HG03025 (cell line): Measurements from ENCODE around the gene MCTS1.
"Not testable (repeated sequence)": the region's sequence is repeated elsewhere in the genome, so short reads cannot be mapped to it uniquely, and the experiment has no call there.

Experiments used
- ATAC-seq: cut with Tn5 transposase; IDR thresholded peaks from one replicate; pipeline ENCODE4 v1.9.1; 2021; ENCODE audit warnings: mild to moderate bottlenecking, moderate library complexity; ENCODE audit not compliant: unreplicated experiment, low FRiP score

MCTS1 gene, protein sequence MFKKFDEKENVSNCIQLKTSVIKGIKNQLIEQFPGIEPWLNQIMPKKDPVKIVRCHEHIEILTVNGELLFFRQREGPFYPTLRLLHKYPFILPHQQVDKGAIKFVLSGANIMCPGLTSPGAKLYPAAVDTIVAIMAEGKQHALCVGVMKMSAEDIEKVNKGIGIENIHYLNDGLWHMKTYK

GRCh38 chrX:120603707-120604360 is at the start of gene MCTS1:
Gene MCTS1, plus strand, starts transcription at chrX:120604101. Its CDS starts 136 bp downstream, at chrX:120604237.
- peak; percentile 85 for ATAC-seq

GRCh38 chrX:120556251-120556650 is 47.6 kb upstream of the MCTS1 start:
- ATAC-seq: no peak

DNA sequence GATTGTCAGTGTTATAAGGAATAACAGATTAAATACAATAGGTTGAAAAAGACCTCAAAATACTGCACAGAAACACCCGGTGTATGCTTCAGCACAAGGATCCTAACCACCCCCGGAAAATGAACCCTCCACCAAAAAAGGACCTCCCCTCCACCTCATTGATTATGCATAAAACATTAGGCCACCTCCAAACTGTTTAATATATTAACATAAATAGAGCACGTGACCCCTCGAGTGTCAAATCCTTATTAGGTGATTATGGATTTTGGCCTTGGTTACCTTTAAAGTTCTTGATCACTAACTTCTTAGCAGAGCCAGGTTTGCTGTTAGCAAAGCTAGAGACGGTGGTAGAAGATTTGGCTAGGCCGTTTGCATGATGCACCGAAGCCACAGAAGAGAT is 44.1 kb upstream of the MCTS1 start:
- peak; percentile 5 for ATAC-seq

DNA sequence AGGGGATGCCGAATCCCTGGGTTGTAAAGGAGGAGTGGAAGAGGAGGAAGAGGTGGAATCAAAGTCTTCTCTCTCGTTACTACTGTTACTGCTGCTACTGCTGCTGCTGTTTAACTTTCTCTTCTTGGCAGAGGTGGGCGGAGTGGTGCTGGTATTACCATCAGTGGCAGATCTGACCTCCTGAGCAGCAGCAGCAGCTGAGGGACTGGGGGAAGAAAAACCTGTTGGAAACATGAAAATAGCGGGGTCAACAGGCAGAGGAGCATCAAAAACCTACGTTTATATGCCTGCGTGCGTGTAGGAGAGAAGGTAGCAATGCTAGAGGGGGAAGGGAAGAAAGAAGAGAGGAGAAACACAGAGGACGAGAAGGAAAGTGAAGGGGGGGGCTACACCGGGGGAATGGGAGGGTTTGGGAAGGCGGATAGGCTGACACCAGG is 43.5 kb upstream of the MCTS1 start:
- peak; percentile 40 for ATAC-seq

DNA sequence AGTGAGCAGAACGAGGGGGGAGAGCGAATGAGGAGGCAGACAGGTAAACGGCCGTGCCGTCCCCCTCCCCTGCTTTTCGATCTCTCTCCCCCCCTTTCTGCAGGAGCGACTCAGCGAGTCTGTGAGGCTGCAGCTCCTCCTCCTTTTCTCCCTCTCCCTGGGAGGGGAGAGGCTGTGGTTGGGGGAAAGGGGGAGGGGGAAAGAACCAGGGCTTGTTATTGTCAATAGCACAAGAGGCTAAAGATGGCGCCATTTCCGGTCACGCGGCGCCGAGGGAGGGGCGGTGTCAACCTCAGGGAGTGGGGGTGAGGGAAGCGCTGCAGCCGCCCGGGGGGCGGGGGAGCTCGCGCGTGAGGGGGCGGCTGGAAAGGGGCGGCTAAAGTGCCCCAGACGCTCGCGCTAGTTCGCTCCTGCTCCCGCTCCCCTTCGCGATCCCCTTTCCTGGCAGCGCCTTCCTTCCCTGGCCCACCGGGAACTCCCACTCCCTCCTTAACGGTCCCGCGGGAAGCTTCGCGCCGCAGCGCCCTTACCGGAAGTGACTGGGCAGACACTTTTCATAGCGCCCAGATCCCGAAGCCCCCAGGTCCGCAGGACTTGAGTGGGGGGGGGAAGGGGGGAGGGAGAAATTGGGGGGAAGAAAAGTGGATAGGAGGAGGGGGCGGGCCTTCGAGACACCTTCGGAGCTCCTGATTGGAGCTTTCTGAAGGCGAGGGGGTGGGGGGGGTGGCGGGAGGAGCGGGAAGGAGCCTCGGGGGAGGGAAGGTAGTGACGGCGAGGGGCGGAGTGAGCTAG is 42.9 kb upstream of the MCTS1 start, which contains the start of gene CUL4B:
Gene CUL4B (minus strand): TSS at position 121 of the 792 bp plus-strand sequence. CDS start 324 bp downstream, outside the sequence.
- ATAC-seq: peak; percentile 82

DNA sequence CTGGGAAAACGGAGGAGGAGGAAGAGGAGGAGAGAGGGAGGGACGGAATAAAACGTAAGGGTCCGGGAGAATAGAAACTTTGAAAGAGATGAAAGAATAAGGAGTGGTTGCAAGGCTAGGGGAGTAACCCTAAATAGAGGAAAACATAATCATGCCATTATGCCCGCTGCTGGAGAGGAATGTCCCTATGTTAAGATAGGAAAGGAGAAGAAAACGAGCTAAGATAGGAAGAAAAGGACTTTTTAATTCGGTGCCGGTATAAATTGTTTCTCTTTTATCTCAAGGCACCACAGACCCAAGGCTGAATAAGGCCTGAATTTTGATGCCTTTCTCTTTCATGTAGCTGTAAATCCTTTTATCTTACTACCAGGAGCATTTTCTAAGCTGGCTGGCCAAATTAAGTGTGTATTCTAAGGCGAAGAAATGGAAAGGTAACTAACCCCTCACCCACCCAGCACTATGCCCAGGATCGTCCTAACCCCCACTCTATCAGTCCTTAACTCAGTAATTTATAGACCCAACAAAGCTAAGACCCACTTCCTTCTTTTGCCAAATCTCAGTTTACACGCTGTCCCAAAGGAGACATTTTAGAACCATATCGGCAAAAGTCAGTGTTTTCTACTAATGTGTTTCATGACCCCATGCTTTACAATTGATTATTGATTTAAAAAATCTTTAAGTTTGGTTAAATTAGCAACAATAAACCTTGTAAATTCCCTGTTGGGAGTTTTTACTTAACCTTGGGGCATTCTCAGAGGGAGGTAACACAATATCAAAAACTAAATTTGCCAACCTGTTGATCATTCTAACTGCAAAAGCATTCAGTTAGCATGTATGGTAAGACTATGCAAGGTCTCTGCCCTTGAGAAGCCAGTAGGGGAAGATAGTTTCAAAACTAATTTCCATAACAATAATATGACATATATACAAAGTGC is 42.0 kb upstream of the MCTS1 start:
- ATAC-seq: no peak

GRCh38 chrX:120562569-120562926 is 41.4 kb upstream of the MCTS1 start:
- no peak for ATAC-seq

GRCh38 chrX:120564925-120565324 is 39.0 kb upstream of the MCTS1 start:
- ATAC-seq: no peak

DNA sequence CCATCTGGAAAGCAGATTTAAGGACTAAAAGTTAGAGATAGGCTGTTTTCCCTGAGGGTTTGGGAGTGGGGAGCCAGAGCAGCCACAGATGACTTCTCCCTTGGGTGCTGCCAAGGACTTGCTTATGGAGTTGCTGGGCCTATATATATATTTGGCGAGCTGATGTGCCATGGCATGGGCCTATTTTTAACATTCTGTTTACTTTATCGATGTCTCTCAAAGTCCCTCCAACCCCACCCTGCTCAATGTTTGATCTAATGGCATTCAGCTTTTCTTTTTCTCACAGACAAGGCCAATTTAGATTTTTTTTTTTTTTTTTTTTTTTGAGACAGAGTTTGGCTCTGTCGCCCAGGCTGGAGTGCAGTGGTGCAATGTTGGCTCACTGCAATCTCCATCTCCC is 37.1 kb upstream of the MCTS1 start:
- ATAC-seq: no peak

DNA sequence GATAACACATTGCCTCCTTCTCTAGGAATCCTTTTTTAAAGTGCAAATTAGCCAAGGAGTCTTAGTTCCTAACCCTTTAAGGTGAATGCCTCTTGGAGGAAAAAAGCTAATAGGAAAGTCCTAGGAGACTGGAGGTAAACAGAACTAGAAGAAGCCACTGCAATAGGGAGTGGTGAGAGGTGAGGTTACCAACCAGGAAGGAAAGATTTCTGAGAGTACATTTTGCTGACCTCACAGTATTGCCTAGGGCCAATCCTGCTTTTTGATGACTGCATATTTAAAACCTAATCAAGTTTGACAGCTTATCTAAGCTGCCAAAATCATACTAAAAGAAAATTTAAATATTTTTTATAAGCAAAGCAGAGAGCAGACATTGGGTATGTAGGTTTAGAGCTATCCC is 35.9 kb upstream of the MCTS1 start:
- ATAC-seq: no peak

DNA sequence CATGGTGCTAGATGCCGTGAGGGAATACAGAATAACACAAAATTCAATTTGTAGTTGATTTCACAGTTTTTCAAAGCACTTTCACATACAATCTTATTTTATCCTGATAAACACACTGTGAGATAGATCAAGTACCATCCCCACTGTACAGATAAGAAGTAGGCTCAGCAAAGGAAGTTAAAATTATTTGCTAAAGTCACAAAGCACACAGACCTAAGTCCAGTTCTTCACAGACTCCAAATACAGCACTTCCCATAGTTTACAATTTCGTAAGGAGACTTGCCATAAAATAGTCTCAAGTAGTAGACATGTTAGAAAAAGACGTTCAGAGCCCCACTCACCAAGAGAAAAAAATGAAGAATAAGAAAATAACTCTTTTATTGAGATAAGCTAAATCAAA is 35.3 kb upstream of the MCTS1 start:
- no peak for ATAC-seq

GRCh38 chrX:120570011-120570600 is 33.8 kb upstream of the MCTS1 start:
- no peak for ATAC-seq

GRCh38 chrX:120573806-120574205 is 30.1 kb upstream of the MCTS1 start:
- not testable (repeated sequence) for ATAC-seq

GRCh38 chrX:120575379-120576114 is 28.4 kb upstream of the MCTS1 start:
- ATAC-seq: no peak

DNA sequence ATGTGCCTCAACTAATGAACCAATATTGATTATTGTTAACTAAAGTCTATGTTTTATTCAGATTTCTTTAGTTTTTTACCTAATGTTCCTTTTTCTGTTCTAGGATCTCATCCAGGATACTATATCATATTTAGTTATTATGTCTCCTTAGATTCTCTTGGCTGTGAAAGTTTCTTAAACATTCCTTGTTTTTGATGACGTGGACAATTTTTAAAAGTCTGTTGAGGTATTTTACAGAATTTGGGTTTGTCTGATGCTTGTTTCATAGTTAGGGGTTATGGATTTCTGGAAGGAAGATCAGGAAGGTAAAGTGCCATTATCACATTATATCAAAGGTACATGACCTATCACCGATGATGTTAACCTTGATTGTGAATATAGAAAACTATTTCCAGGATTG is 18.2 kb upstream of the MCTS1 start:
- no peak for ATAC-seq

DNA sequence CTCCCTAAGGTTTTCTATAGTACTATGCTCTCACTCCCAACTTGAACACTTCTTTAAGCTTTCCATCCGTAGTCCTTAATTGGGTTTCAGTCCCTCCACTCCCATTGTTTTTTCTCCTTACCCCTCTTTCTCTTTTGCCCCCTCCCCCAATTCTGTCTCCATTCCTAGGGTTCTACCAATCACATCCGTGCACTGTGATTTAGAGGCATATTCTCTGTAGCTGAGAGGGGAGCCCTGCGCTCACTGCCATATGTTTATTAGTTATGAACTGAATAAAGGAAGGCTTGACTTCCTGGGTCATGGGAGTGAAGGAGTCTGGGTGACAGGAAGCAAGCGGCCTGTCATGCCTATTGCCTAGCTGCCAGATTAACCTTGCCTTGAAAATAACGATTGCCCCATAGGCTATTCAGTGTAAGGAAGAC is 471 bp downstream of the MCTS1 start:
- ATAC-seq: no peak

- no peak for ATAC-seq
Observed at GRCh38 chrX:120612086-120612485, 8.2 kb downstream of the MCTS1 start.

GRCh38 chrX:120614816-120615215 is 10.9 kb downstream of the MCTS1 start:
- no peak for ATAC-seq

DNA sequence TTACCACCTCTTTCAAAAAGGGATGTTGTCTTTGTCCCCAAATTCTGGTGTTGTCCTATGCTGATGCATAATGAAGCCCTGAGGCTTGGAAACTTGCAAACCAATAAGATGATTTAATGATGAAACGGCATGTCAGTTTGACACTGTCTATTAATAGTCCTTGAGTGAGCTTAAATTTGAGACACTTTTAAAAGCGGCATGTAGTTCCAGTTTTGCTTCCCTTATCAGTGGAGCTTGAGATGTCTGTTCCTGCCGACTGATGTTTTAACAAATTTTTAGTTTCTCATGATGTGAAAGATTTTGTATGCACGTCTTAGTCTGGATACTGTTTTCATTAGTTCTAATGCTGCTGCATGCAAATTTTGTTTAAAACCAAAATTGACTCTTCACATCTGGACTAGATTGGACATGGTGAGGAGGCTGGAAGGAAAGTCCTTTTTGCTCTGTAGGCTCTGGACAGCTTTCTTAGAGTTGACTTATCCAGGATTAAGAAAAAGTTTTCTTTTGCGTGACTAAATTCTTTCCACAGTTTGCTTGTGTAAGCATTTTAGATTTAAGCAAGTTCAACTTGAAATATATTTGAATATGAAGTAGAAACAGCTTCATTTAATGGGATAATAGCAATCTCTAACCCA is 14.2 kb downstream of the MCTS1 start:
- no peak for ATAC-seq
